SU-DHL-6 (cell line): ENCODE measurements around the gene HERC3.
"Not testable (repeated sequence)": the region's sequence is repeated elsewhere in the genome, so short reads cannot be mapped to it uniquely, and the experiment has no call there.

Experiments used
- H2AFZ ChIP-seq: fragments of 200-600 bp; sonication (generic); 2 replicates; pipeline ENCODE4 v1.6.1; 2014; ENCODE audit warnings: low read depth, mild to moderate bottlenecking, moderate library complexity, mixed read lengths, antibody characterized with exemption, low read length; ENCODE audit not compliant: severe bottlenecking
- H3F3A ChIP-seq: fragments of 200-600 bp; shearing (Covaris generic); 2 replicates; pipeline ENCODE4 v1.6.0; 2016; ENCODE audit warnings: antibody characterized with exemption, mild to moderate bottlenecking; ENCODE audit not compliant: insufficient read depth
- H3K27ac ChIP-seq: fragments of 200-600 bp; sonication (generic); 2 replicates; pipeline ENCODE4 v1.5.1; 2016; ENCODE audit warnings: low read depth, mild to moderate bottlenecking, low read length, moderate library complexity, mixed read lengths
- H3K27me3 ChIP-seq: fragments of 200-600 bp; sonication (generic), shearing (Covaris generic); 2 replicates; pipeline ENCODE4 v1.6.0; 2014; ENCODE audit warnings: mild to moderate bottlenecking, low read length
- H3K36me3 ChIP-seq: fragments of 200-600 bp; sonication (generic); 2 replicates; pipeline ENCODE4 v1.6.1; 2014; ENCODE audit warnings: mild to moderate bottlenecking, low read length, mixed read lengths
- H3K4me2 ChIP-seq: fragments of 300-600, 200-600 bp; shearing (Covaris generic), sonication (generic); 2 replicates; pipeline ENCODE4 v1.6.0; 2014; ENCODE audit warnings: low read length, low read depth, mild to moderate bottlenecking; ENCODE audit not compliant: poor library complexity, severe bottlenecking
- H3K4me3 ChIP-seq: fragments of 200-600 bp; sonication (generic); 2 replicates; pipeline ENCODE4 v1.5.1; 2014; ENCODE audit warnings: antibody characterized with exemption, low read length, mild to moderate bottlenecking, mixed read lengths; ENCODE audit not compliant: insufficient read depth, poor library complexity, severe bottlenecking
- H3K79me2 ChIP-seq: fragments of 200-600 bp; sonication (generic); 2 replicates; pipeline ENCODE4 v1.6.1; 2014; ENCODE audit warnings: mild to moderate bottlenecking, low read length, moderate library complexity; ENCODE audit not compliant: insufficient read depth
- H3K9ac ChIP-seq: fragments of 200-600 bp; sonication (generic); 2 replicates; pipeline ENCODE4 v1.7.0; 2014; ENCODE audit warnings: mild to moderate bottlenecking, low read length
- H3K9me2 ChIP-seq: fragments of 200-600 bp; sonication (generic); replicated peaks from 2 replicates; pipeline ENCODE4 v1.6.1; 2014; ENCODE audit warnings: low read length; ENCODE audit not compliant: insufficient read depth
- H3K9me3 ChIP-seq: fragments of 200-600 bp; sonication (generic); 2 replicates; pipeline ENCODE4 v1.6.1; 2014; ENCODE audit warnings: low read length, mixed read lengths; ENCODE audit not compliant: insufficient read depth
- H4K20me1 ChIP-seq: fragments of 200-600 bp; sonication (generic); 2 replicates; pipeline ENCODE4 v1.6.1; 2014; ENCODE audit warnings: low read depth, mild to moderate bottlenecking, antibody characterized with exemption, low read length, moderate library complexity, mixed read lengths
- CTCF ChIP-seq: fragments of 200-600 bp; sonication (generic); IDR thresholded peaks from one replicate; pipeline ENCODE4 v1.5.1; 2017; ENCODE audit warnings: antibody characterized with exemption, mild to moderate bottlenecking, low read length, moderate library complexity; ENCODE audit not compliant: insufficient read depth, poor library complexity, severe bottlenecking
- EZH2phosphoT487 ChIP-seq: fragments of 200-600 bp; sonication (generic), shearing (Covaris generic); conservative IDR thresholded peaks from 2 replicates; pipeline ENCODE4 v1.6.1; 2018; ENCODE audit warnings: mild to moderate bottlenecking, antibody characterized with exemption, low read length, moderate library complexity, mixed read lengths

The HERC3 gene

GRCh38 chr4:88606832-88607231 lies 14.6 kb downstream of the HERC3 start:
- no peaks in the 10 kb centered on the region for H3K36me3 ChIP-seq
- H3K27me3 ChIP-seq = no peaks in the 10 kb centered on the region
- H3K9ac ChIP-seq = no peak overlapping the region
- no peak overlapping the region for H3K4me3 ChIP-seq
- H4K20me1 ChIP-seq = no peaks in the 10 kb centered on the region
- TF ChIP-seq EZH2phosphoT487 (no peak), CTCF (no peak)
- H3K9me2 ChIP-seq = no peaks in the 10 kb centered on the region
- H3K4me2 ChIP-seq = no peak overlapping the region
- H3K27ac ChIP-seq = no peak overlapping the region
- H3K9me3 ChIP-seq = no peaks in the 10 kb centered on the region
- no peak overlapping the region for H2AFZ ChIP-seq
- no peaks in the 10 kb centered on the region for H3K79me2 ChIP-seq
- no peaks in the 10 kb centered on the region for H3F3A ChIP-seq

- Histone ChIP-seq H3K27me3 (no peaks in the 10 kb centered on the region), H3F3A (no peaks in the 10 kb centered on the region), H3K4me3 (no peak overlapping the region), H3K9me3 (no peaks in the 10 kb centered on the region), H3K9ac (no peak overlapping the region), H3K79me2 (no peaks in the 10 kb centered on the region), H3K9me2 (no peaks in the 10 kb centered on the region), H3K27ac (no peak overlapping the region), H2AFZ (no peak overlapping the region), H3K4me2 (no peak overlapping the region), H4K20me1 (no peaks in the 10 kb centered on the region), H3K36me3 (no peaks in the 10 kb centered on the region)
- no peak for TF ChIP-seq EZH2phosphoT487
These were observed 17.1 kb downstream of the HERC3 start for GRCh38 chr4:88609387-88609786.

- not testable (repeated sequence) for H2AFZ ChIP-seq, H3F3A ChIP-seq, H3K4me2 ChIP-seq, H3K79me2 ChIP-seq, H3K9ac ChIP-seq, H3K4me3 ChIP-seq, H3K9me2 ChIP-seq, H3K36me3 ChIP-seq, H4K20me1 ChIP-seq, H3K27me3 ChIP-seq, H3K27ac ChIP-seq, H3K9me3 ChIP-seq
These were observed 17.5 kb downstream of the HERC3 start for GRCh38 chr4:88609794-88610193.

- H2AFZ ChIP-seq = no peak overlapping the region
- H3F3A ChIP-seq = no peaks in the 10 kb centered on the region
- no peaks in the 10 kb centered on the region for H3K9me3 ChIP-seq
- TF ChIP-seq EZH2phosphoT487 = no peak
- TF ChIP-seq CTCF = no peak
- no peak overlapping the region for H3K4me3 ChIP-seq
- H3K27me3 ChIP-seq = no peaks in the 10 kb centered on the region
- H3K27ac ChIP-seq = no peak overlapping the region
- H3K9me2 ChIP-seq = no peaks in the 10 kb centered on the region
- no peaks in the 10 kb centered on the region for H3K36me3 ChIP-seq
- H3K79me2 ChIP-seq = no peaks in the 10 kb centered on the region
- no peaks in the 10 kb centered on the region for H4K20me1 ChIP-seq
- no peak overlapping the region for H3K9ac ChIP-seq
- H3K4me2 ChIP-seq = no peak overlapping the region
These were observed 18.5 kb downstream of the HERC3 start for GRCh38 chr4:88610771-88611170.
